HEK293T (cell line): ENCODE data around the gene TMEM131.

ENCODE experiments used
- ARNT ChIP-seq: fragments of 450-650 bp; IDR thresholded peaks from 2 replicates; pipeline ENCODE4 v1.6.1; 2017; ENCODE audit warnings: mild to moderate bottlenecking
- CTBP1 ChIP-seq: fragments of 450-650 bp; IDR thresholded peaks from 2 replicates; pipeline ENCODE4 v1.6.1; 2016; ENCODE audit warnings: borderline replicate concordance
- FOXA1 ChIP-seq: fragments of 450-650 bp; IDR thresholded peaks from 2 replicates; pipeline ENCODE4 v1.6.1; 2016; ENCODE audit warnings: mild to moderate bottlenecking
- HDGF ChIP-seq: fragments of 450-650 bp; IDR thresholded peaks from 2 replicates; pipeline ENCODE4 v1.6.1; 2017; ENCODE audit warnings: antibody characterized with exemption, borderline replicate concordance
- L3MBTL2 ChIP-seq: fragments of 450-650 bp; conservative IDR thresholded peaks from 2 replicates; pipeline ENCODE4 v1.6.1; 2016; ENCODE audit warnings: mild to moderate bottlenecking
- NFRKB ChIP-seq: fragments of 450-650 bp; IDR thresholded peaks from 2 replicates; pipeline ENCODE4 v1.6.1; 2016; ENCODE audit warnings: mild to moderate bottlenecking, moderate library complexity
- SP1 ChIP-seq: fragments of 450-650 bp; IDR thresholded peaks from 2 replicates; pipeline ENCODE4 v1.6.1; 2017
- SUZ12 ChIP-seq: fragments of 450-650 bp; IDR thresholded peaks from 2 replicates; pipeline ENCODE4 v1.6.1; 2016; ENCODE audit warnings: mild to moderate bottlenecking

GRCh38 chr2:97958184-97958583 is 37.6 kb downstream of the TMEM131 start:
- TF ChIP-seq HDGF (no peak), SUZ12 (no peak), FOXA1 (no peak), CTBP1 (no peak), L3MBTL2 (no peak), ARNT (no peak), NFRKB (no peak), SP1 (no peak)
